Endothelial cell of umbilical vein (primary cell): Measurements from ENCODE around the gene LRRC8E. TPM values are rescaled to one million over a fixed set of nuclear protein-coding genes. Genes with fewer than 3 reads are reported as not detected.

Source experiments
- BruUV-seq: library from RNA; stranded (reverse); fragments of 400-500 nt; replicated peaks from 2 replicates; lab custom pipeline; 2021; lab: Mats Ljungman, UMichigan
- CTCF ChIA-PET: fragments of 300-600, 350-600 bp; sonication (Branson Sonifier 250); formaldehyde crosslinking; loops from one replicate; lab custom pipeline; 2021; ENCODE audit warnings: antibody characterized with exemption, inconsistent platforms; lab: Charles Lee
- POLR2A ChIA-PET: fragments of 300-600, 350-600 bp; sonication (Branson Sonifier 250); formaldehyde crosslinking; loops from one replicate; lab custom pipeline; 2021; ENCODE audit warnings: antibody characterized with exemption, inconsistent platforms; lab: Charles Lee
- DNase-seq: peaks from one replicate; pipeline ENCODE4 v3.0.0-alpha.2; 2011; ENCODE audit warnings: low read depth, low spot score
- FAIRE-seq: peaks from 2 replicates; lab custom pipeline; 2011; peaks lifted over from hg19 to GRCh38; lab: Jason Lieb, UNC
- H2AFZ ChIP-seq: 2 replicates; pipeline ENCODE4 v1.6.0; 2012; ENCODE audit warnings: low read depth, low read length, control low read depth, inconsistent platforms
- H3K27ac ChIP-seq: 2 replicates; pipeline ENCODE4 v1.5.1; 2011; ENCODE audit warnings: low read depth, mild to moderate bottlenecking, control low read depth, low read length, moderate library complexity; ENCODE audit not compliant: insufficient read depth
- H3K27me3 ChIP-seq, 2 experiments: 2 replicates each; pipeline versions ENCODE4 v1.6.0 to v1.6.1; 2011; ENCODE audit warnings: low read length in 2 of 2, mixed read lengths in 1 of 2; ENCODE audit not compliant: control insufficient read depth in 2 of 2, insufficient read depth in 2 of 2
- H3K36me3 ChIP-seq, 2 experiments: 2 replicates in 1 of 2; 3 replicates in 1 of 2; pipeline ENCODE4 v1.5.1; 2011; ENCODE audit warnings: low read length in 2 of 2, mild to moderate bottlenecking in 1 of 2, moderate library complexity in 1 of 2; ENCODE audit not compliant: control insufficient read depth in 2 of 2, insufficient read depth in 2 of 2; ENCODE audit errors: extremely low read depth in 1 of 2
- H3K4me1 ChIP-seq: 3 replicates; pipeline ENCODE4 v1.5.1; 2011; ENCODE audit warnings: mild to moderate bottlenecking, low read length; ENCODE audit not compliant: control insufficient read depth, insufficient read depth; ENCODE audit errors: extremely low read depth
- H3K4me2 ChIP-seq: 2 replicates; pipeline ENCODE4 v1.6.1; 2011; ENCODE audit warnings: low read length, control low read depth, mixed read lengths; ENCODE audit not compliant: insufficient read depth
- H3K4me3 ChIP-seq, 3 experiments: fragments of 200-600 bp in 1 of 3; sonication (generic), shearing (Covaris generic) in 1 of 3; replicated peaks in 1 of 3; 2 replicates each; pipeline ENCODE4 v1.5.1; 2011 to 2016; ENCODE audit warnings: control low read depth in 3 of 3, low read length in 3 of 3, mild to moderate bottlenecking in 2 of 3, inconsistent platforms in 1 of 3, low read depth in 1 of 3, moderate library complexity in 1 of 3; ENCODE audit not compliant: insufficient read depth in 1 of 3
- H3K79me2 ChIP-seq: 2 replicates; pipeline ENCODE4 v1.6.0; 2012; ENCODE audit warnings: low read length, inconsistent platforms; ENCODE audit not compliant: control insufficient read depth, insufficient read depth
- H3K9ac ChIP-seq: replicated peaks from 2 replicates; pipeline ENCODE3; 2011; ENCODE audit warnings: low read length, control low read depth; ENCODE audit not compliant: insufficient read depth; ENCODE audit errors: extremely low read depth
- H3K9me1 ChIP-seq: replicated peaks from 3 replicates; pipeline ENCODE4 v1.6.0; 2011; ENCODE audit warnings: mild to moderate bottlenecking, low read length; ENCODE audit not compliant: control insufficient read depth, insufficient read depth; ENCODE audit errors: extremely low read depth
- H3K9me3 ChIP-seq: replicated peaks from 2 replicates; pipeline ENCODE4 v1.5.1; 2012; ENCODE audit warnings: low read length, inconsistent platforms; ENCODE audit not compliant: control insufficient read depth, insufficient read depth
- H4K20me1 ChIP-seq: replicated peaks from 2 replicates; pipeline ENCODE3; 2011; ENCODE audit warnings: mild to moderate bottlenecking, low read length; ENCODE audit not compliant: control insufficient read depth, insufficient read depth; ENCODE audit errors: extremely low read depth
- EZH2 ChIP-seq: IDR thresholded peaks from 2 replicates; pipeline ENCODE4 v1.6.1; 2012; ENCODE audit warnings: borderline replicate concordance, low read depth, mild to moderate bottlenecking, moderate library complexity, low read length, inconsistent platforms; ENCODE audit not compliant: severe bottlenecking
- FOS ChIP-seq: IDR thresholded peaks from 2 replicates; pipeline ENCODE4 v1.6.1; 2011; ENCODE audit warnings: mild to moderate bottlenecking, low read length, moderate library complexity, borderline replicate concordance; ENCODE audit not compliant: insufficient read depth
- GATA2 ChIP-seq: IDR thresholded peaks from 2 replicates; pipeline ENCODE4 v1.7.0; 2011; ENCODE audit warnings: low read depth, mild to moderate bottlenecking, moderate library complexity, mixed read lengths, low read length; ENCODE audit not compliant: insufficient read length, insufficient read depth
- JUN ChIP-seq: IDR thresholded peaks from 2 replicates; pipeline ENCODE4 v1.6.1; 2011; ENCODE audit warnings: borderline replicate concordance, low read depth; ENCODE audit not compliant: insufficient read length, insufficient read depth
- MAX ChIP-seq: IDR thresholded peaks from 2 replicates; pipeline ENCODE4 v1.6.1; 2011; ENCODE audit not compliant: insufficient read depth, insufficient read length
- MYC ChIP-seq: IDR thresholded peaks from one replicate; pipeline ENCODE4 v1.6.1; 2011; ENCODE audit warnings: mild to moderate bottlenecking, low read depth, low read length
- POLR2A ChIP-seq: IDR thresholded peaks from 2 replicates; pipeline ENCODE4 v1.6.1; 2012; ENCODE audit warnings: low read depth, mild to moderate bottlenecking, control low read depth, low read length
- POLR2AphosphoS5 ChIP-seq: IDR thresholded peaks from 2 replicates; pipeline ENCODE4 v1.6.1; 2012; ENCODE audit warnings: low read depth, mild to moderate bottlenecking, control low read depth, low read length, moderate library complexity; ENCODE audit not compliant: insufficient read depth
- dilution Hi-C: fragments of 300-500 bp; cut with MboI; formaldehyde crosslinking; loops from one replicate; pipeline ENCODE4 v1.15.0; 2019; ENCODE audit warnings: low sequenced_read_pairs; ENCODE audit not compliant: extremely low pct_ligation_motif_present
- intact Hi-C: fragments of 100-400 bp; cut with micrococcal nuclease; formaldehyde crosslinking; loops from one replicate; pipeline ENCODE4 v1.10.0; 2022
- polyA plus RNA-seq, 4 experiments: library from polyadenylated mRNA; depleted of rRNA in 3 of 4; stranded (reverse) in 3 of 4; unstranded in 1 of 4; fragments of >200 nt; gene quantifications; 2 replicates each; pipeline versions ENCODE4 v1.2.1 to v1.2.3, GENCODE V29; 2011 to 2012; ENCODE audit warnings: missing spikeins in 1 of 4
- total RNA-seq: library from RNA; stranded (reverse); gene quantifications from 2 replicates; pipeline ENCODE4 v1.2.3, GENCODE V29; 2021
- TF ChIP-seq, protein P1 (sequence below), 2 donors: IDR thresholded peaks; 1 replicate in 1 of 2; 2 replicates in 1 of 2; pipeline ENCODE4 v1.5.1; 2011; ENCODE audit warnings: low read length in 2 of 2, mild to moderate bottlenecking in 2 of 2, moderate library complexity in 2 of 2, control low read depth in 1 of 2, inconsistent platforms in 1 of 2, low read depth in 1 of 2; ENCODE audit not compliant: insufficient read depth in 1 of 2; ENCODE audit errors: extremely low read depth in 1 of 2

Gene LRRC8E
- total and polyA plus RNA-seq, 2 donors (not counting 3 experiments of a cell fraction or from before 2014, with no cell fraction given): 1.1 to 1.6 TPM

DNA sequence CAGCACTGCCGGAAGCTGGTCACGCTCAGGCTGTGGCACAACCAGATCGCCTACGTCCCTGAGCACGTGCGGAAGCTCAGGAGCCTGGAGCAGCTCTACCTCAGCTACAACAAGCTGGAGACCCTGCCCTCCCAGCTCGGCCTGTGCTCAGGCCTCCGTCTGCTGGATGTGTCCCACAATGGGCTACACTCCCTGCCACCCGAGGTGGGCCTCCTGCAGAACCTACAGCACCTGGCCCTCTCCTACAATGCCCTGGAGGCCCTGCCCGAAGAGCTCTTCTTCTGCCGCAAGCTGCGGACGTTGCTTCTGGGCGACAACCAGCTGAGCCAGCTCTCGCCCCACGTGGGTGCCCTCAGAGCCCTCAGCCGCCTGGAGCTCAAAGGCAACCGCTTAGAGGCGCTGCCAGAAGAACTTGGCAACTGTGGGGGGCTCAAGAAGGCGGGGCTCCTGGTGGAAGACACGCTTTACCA is 12.1 kb downstream of the LRRC8E start:
- BruUV-seq: no TSS peak

More for the DNA sequence above, 12.1 kb downstream of the LRRC8E start:
- ChIA-PET CTCF (interaction anchor here (0.9 to 2.6 kb wide), 4 partner anchors 31 to 332 kb away, joined by 3 to 14 read pairs (median 5); partner anchors contain the start of gene TIMM44), POLR2A (no interaction called here)
- Histone ChIP-seq H3K27me3 (no peaks in the 10 kb centered on the region), H3K9ac (no peak overlapping the region), H3K27ac (no peak overlapping the region), H3K4me1 (peaks cover 16% of the 10 kb centered on the region), H4K20me1 (no peaks in the 10 kb centered on the region), H3K9me1 (no peaks in the 10 kb centered on the region), H3K9me3 (no peaks in the 10 kb centered on the region), H3K79me2 (peaks cover 14% of the 10 kb centered on the region), H3K36me3 (no peaks in the 10 kb centered on the region), H3K4me3 (no peak overlapping the region), H2AFZ (no peak overlapping the region), H3K4me2 (no peak overlapping the region)
- DNase-seq (no peak), FAIRE-seq (no peak)
- dilution Hi-C loops (no loop called here), intact Hi-C loops (no loop called here)
- no peak for TF ChIP-seq JUN
- TF ChIP-seq POLR2AphosphoS5: no peak
- TF ChIP-seq MYC: no peak
- TF ChIP-seq GATA2: no peak
- TF ChIP-seq, protein P1, sequence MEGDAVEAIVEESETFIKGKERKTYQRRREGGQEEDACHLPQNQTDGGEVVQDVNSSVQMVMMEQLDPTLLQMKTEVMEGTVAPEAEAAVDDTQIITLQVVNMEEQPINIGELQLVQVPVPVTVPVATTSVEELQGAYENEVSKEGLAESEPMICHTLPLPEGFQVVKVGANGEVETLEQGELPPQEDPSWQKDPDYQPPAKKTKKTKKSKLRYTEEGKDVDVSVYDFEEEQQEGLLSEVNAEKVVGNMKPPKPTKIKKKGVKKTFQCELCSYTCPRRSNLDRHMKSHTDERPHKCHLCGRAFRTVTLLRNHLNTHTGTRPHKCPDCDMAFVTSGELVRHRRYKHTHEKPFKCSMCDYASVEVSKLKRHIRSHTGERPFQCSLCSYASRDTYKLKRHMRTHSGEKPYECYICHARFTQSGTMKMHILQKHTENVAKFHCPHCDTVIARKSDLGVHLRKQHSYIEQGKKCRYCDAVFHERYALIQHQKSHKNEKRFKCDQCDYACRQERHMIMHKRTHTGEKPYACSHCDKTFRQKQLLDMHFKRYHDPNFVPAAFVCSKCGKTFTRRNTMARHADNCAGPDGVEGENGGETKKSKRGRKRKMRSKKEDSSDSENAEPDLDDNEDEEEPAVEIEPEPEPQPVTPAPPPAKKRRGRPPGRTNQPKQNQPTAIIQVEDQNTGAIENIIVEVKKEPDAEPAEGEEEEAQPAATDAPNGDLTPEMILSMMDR (IDR thresholded peaks at IDR 0.05; ENCODE audit: extremely low read depth in 1 of 2, insufficient read depth in 1 of 2, low read depth in 1 of 2, low read length in 2 of 2): no peak
- TF ChIP-seq POLR2A: no peak
- TF ChIP-seq EZH2: no peak
- no peak for TF ChIP-seq MAX
- TF ChIP-seq FOS: no peak
